Stimulated activated CD8-positive, alpha-beta memory T cell treated with anti-CD3 and anti-CD28 coated beads, Interleukin-7, amount 100 ng/mL, for 24 hours (primary cell): Measurements from ENCODE around the gene BLACAT1.
"Not testable (repeated sequence)": the region's sequence is repeated elsewhere in the genome, so short reads cannot be mapped to it uniquely, and the experiment has no call there.

Source experiments
- DNase-seq: peaks from one replicate; pipeline ENCODE4 v3.0.0-alpha.2; 2020; ENCODE audit warnings: low read depth

The BLACAT1 gene

GRCh38 chr1:205483372-205483771 lies 27.5 kb upstream of the BLACAT1 start:
- no peak for DNase-seq

DNA sequence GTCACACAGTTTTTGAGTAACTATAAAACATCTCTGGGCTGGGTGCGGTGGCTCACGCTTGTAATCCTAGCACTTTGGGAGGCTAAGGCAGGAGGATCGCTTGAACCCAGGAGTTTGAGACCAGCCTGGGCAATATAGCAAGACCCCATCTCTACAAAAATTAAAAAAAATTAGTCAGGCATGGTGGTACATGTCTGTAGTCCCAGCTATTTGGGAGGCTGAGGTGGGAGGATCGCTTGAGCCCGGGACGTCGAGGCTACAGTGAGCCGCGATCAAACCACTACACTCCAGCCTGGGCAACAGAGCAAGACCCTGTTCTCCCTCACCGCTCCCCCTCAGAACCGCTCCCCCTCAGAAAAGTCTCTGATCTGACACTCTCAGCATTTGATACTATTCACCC lies 26.7 kb upstream of the BLACAT1 start:
- DNase-seq, result not testable (repeated sequence)

- DNase-seq, result no peak
These were observed 25.8 kb upstream of the BLACAT1 start for GRCh38 chr1:205481629-205482151.

- no peak for DNase-seq
These were observed 25.4 kb upstream of the BLACAT1 start for GRCh38 chr1:205481218-205481617.

- DNase-seq, result no peak
These were observed 24.6 kb upstream of the BLACAT1 start for GRCh38 chr1:205480349-205480985.

GRCh38 chr1:205478985-205479384 lies 23.1 kb upstream of the BLACAT1 start:
- DNase-seq, result not testable (repeated sequence)

DNA sequence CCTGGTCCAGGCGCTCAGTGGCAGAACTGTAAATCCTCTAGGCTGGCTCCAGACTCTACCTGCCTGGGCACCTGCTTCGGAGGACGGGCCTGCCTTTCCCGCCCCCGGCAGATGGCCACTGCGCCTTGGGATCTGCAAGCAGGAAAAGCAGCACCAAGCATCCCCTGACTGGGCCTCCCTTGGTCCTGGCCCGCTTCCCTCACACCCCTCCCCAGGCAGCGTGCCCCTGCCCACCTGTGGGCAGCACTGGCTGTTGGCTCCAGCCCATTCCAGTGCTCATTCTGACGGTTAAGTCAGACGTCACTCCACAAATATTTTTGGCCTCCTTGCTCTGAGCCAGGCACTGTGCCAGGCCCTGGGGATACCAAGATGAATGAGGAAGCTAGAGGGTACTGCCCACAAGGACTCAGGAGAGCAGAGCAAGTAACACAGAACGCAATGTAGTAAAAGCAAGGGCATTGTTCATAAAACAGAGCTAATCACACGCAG lies 22.0 kb upstream of the BLACAT1 start:
- no peak for DNase-seq

GRCh38 chr1:205477121-205477758 lies 21.4 kb upstream of the BLACAT1 start:
- DNase-seq, result no peak

- DNase-seq, result no peak
These were observed 20.8 kb upstream of the BLACAT1 start for GRCh38 chr1:205476648-205477047.

GRCh38 chr1:205475855-205476254 lies 20.0 kb upstream of the BLACAT1 start:
- no peak for DNase-seq

DNA sequence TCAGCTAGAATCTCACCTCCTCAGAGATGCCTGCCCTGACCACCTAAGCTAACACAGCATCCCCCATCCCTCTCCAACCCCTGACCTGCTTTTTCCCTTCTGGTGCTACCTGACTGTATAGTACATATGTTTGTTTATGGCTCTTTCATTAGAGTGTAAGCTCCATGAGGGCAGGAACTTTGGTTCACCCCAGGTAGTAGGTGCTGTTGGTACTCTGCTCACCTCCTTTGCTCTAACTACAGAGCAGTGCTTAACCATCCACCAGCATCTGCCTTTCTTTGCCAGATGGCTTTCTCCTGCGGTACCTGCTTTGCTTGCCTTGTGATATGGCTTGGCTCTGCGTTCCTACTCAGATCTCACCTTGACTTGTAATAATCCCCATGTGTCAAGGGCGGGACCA lies 18.7 kb upstream of the BLACAT1 start:
- no peak for DNase-seq

DNA sequence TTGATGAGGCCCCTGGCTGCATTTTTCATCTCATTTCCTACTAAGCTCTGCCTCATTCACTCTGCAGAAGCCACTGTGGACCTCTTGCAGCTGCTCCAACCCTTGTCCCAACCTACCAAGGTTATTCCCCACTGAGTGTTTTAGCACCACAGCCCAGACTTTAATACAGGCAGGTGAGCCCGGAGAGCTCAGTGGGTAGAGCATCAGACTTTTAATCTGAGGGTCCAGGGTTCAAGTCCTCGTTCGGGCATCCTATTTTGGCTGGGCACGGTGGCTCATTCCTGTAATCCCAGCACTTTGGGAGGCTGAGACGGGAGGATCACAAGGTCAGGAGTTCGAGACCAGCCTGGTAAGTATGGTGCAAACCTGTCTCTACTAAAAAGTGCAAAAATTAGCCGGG lies 18.1 kb upstream of the BLACAT1 start:
- no peak for DNase-seq

- no peak for DNase-seq
These were observed 17.6 kb upstream of the BLACAT1 start for GRCh38 chr1:205473475-205473874.

- no peak for DNase-seq
These were observed 17.0 kb upstream of the BLACAT1 start for GRCh38 chr1:205472737-205473441.

GRCh38 chr1:205470131-205470530 lies 14.3 kb upstream of the BLACAT1 start:
- no peak for DNase-seq

- DNase-seq, result no peak
These were observed 10.9 kb upstream of the BLACAT1 start for GRCh38 chr1:205466595-205467220.

GRCh38 chr1:205465392-205465791 lies 9.5 kb upstream of the BLACAT1 start:
- DNase-seq, result no peak

GRCh38 chr1:205458777-205459566 lies 3.1 kb upstream of the BLACAT1 start:
- DNase-seq, result no peak

GRCh38 chr1:205456868-205457745 lies 1.3 kb upstream of the BLACAT1 start:
- no peak for DNase-seq

GRCh38 chr1:205456383-205456867 lies 580 bp upstream of the BLACAT1 start:
- DNase-seq, result no peak
